Right lobe of liver (tissue), 4 donors: Measurements from ENCODE around the gene FFAR1.

Experiments used
- POLR2A ChIP-seq: fragments of 450-650 bp; IDR thresholded peaks from one replicate; pipeline ENCODE4 v1.6.1; 2017; ENCODE audit warnings: antibody characterized with exemption, mild to moderate bottlenecking
- TF ChIP-seq, protein P1 (sequence below), 4 donors: fragments of 200-600 bp in 3 of 4; fragments of 450-650 bp in 1 of 4; IDR thresholded peaks; one replicate each; pipeline versions ENCODE4 v1.5.1 to v1.8.0; 2016 to 2022; ENCODE audit warnings: antibody characterized with exemption in 4 of 4, mild to moderate bottlenecking in 2 of 4
- donor health status: DM: no; HTN: no; CAD: no.
- donor health status: DM: no; HTN: no; CAD: no.
- donor health status: DM: no; HTN: yes; CAD: no.

DNA sequence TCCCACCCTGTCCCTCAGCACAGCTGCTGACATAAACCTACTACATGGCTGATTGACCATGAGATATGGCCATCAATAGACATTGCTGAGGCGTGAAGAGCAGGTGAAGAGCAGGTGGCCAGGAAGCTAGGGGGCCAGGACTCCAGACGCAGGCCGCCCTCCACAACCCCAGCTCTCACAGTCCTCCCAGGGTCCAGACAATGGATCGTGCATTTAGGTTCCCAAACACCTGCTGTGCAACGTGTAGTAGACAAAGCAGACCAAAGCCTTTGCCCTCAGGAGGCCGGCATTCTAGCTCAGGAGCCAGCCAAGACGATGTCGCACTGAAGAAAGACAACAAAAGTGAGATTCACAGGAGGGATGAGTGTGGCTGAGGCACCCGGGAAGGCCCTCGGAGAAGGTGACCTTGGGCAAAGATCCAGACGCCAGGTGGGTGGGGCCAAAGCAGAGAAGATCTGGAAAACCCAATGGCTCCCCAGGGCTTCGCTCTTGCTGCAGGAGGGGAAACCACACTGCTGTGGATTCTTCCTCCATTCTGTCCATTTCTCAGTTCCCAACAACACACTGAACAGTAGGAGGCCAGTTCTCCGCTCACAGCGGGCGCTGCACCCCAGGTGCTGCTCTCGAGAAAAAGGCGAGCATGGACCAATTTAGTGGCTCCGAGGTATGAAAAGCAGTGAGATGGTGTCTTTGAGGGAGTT lies 1.4 kb downstream of the FFAR1 start:
- TF ChIP-seq, protein P1, sequence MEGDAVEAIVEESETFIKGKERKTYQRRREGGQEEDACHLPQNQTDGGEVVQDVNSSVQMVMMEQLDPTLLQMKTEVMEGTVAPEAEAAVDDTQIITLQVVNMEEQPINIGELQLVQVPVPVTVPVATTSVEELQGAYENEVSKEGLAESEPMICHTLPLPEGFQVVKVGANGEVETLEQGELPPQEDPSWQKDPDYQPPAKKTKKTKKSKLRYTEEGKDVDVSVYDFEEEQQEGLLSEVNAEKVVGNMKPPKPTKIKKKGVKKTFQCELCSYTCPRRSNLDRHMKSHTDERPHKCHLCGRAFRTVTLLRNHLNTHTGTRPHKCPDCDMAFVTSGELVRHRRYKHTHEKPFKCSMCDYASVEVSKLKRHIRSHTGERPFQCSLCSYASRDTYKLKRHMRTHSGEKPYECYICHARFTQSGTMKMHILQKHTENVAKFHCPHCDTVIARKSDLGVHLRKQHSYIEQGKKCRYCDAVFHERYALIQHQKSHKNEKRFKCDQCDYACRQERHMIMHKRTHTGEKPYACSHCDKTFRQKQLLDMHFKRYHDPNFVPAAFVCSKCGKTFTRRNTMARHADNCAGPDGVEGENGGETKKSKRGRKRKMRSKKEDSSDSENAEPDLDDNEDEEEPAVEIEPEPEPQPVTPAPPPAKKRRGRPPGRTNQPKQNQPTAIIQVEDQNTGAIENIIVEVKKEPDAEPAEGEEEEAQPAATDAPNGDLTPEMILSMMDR (IDR thresholded peaks at IDR 0.05) = no peak
- TF ChIP-seq POLR2A = no peak
